ENCODE results near the gene AKAP10. TPM values are rescaled to one million over a fixed set of nuclear protein-coding genes. Genes with fewer than 3 reads are reported as not detected.

AKAP10 gene
- total RNA-seq, 1 donor from 2014 or later, result 26.9 TPM

DNA sequence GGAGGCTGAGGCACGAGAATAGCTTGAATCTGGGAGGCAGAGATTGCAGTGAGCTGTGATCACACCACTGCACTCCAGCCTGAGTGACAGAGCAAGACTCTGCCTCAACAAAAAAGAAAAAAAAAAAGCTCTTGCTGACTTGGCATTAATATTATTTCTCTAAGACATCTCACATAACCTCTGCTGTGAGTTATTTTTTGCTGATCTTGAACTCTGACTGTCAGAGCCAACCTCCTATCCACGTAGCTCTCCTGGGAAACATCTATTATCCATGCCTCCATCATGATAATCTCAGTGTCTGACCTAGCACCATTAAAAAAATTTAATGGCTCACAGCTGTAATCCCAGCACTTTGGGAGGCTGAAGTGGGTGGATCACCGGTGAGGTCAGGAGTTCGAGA, 97.2 kb downstream of the AKAP10 start:
- H3K4me3 Mint-ChIP-seq (ENCODE audit: unreplicated experiment), result no peak overlapping the region
- H3K27me3 Mint-ChIP-seq (ENCODE audit: unreplicated experiment), result no peaks in the 10 kb centered on the region
- no peaks in the 10 kb centered on the region for H3K4me1 Mint-ChIP-seq (ENCODE audit: unreplicated experiment)
- no peak for DNase-seq (ENCODE audit: low spot score)
- H3K9me3 Mint-ChIP-seq (ENCODE audit: unreplicated experiment), result no peaks in the 10 kb centered on the region
- no peak overlapping the region for H3K27ac Mint-ChIP-seq (ENCODE audit: unreplicated experiment)
- H3K36me3 Mint-ChIP-seq (ENCODE audit: low read depth, unreplicated experiment), result no peaks in the 10 kb centered on the region
- TF ChIP-seq, protein P1, sequence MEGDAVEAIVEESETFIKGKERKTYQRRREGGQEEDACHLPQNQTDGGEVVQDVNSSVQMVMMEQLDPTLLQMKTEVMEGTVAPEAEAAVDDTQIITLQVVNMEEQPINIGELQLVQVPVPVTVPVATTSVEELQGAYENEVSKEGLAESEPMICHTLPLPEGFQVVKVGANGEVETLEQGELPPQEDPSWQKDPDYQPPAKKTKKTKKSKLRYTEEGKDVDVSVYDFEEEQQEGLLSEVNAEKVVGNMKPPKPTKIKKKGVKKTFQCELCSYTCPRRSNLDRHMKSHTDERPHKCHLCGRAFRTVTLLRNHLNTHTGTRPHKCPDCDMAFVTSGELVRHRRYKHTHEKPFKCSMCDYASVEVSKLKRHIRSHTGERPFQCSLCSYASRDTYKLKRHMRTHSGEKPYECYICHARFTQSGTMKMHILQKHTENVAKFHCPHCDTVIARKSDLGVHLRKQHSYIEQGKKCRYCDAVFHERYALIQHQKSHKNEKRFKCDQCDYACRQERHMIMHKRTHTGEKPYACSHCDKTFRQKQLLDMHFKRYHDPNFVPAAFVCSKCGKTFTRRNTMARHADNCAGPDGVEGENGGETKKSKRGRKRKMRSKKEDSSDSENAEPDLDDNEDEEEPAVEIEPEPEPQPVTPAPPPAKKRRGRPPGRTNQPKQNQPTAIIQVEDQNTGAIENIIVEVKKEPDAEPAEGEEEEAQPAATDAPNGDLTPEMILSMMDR (IDR thresholded peaks at IDR 0.05; ENCODE audit: unreplicated experiment), result no peak

DNA sequence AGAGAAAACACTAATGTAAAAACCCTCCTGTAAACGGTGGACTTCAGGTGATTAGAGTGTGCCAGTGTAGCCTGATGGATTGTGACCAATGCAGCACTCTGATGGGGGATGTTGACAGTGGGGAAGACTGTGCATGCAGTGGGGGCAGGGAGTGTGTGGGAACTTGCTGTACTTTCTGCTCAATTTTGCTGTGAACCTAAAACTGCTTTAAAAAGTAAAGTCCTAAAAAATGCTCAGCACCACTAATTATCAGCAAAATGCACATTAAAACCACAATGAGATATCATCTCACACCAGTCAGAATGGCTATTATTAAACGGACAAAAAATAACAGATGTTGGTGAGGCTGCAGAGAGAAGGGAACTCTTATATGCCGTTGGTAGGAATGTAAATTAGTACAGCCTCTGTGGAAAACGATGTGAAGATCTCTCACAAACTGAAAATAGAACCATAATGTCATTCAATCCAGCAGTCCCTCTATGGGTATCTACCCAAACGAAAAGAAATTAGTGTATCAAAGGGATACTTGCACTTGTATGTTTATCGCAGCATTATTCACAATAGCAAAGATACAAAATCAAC, 100.2 kb downstream of the AKAP10 start:
- H3K36me3 Mint-ChIP-seq (ENCODE audit: low read depth, unreplicated experiment), result no peaks in the 10 kb centered on the region
- H3K9me3 Mint-ChIP-seq (ENCODE audit: unreplicated experiment), result no peaks in the 10 kb centered on the region
- no peak overlapping the region for H3K27ac Mint-ChIP-seq (ENCODE audit: unreplicated experiment)
- H3K27me3 Mint-ChIP-seq (ENCODE audit: unreplicated experiment), result no peaks in the 10 kb centered on the region
- no peaks in the 10 kb centered on the region for H3K4me1 Mint-ChIP-seq (ENCODE audit: unreplicated experiment)
- TF ChIP-seq, protein P1 (IDR thresholded peaks at IDR 0.05; ENCODE audit: unreplicated experiment), result no peak
- no peak overlapping the region for H3K4me3 Mint-ChIP-seq (ENCODE audit: unreplicated experiment)
- DNase-seq (ENCODE audit: low spot score), result no peak

DNA sequence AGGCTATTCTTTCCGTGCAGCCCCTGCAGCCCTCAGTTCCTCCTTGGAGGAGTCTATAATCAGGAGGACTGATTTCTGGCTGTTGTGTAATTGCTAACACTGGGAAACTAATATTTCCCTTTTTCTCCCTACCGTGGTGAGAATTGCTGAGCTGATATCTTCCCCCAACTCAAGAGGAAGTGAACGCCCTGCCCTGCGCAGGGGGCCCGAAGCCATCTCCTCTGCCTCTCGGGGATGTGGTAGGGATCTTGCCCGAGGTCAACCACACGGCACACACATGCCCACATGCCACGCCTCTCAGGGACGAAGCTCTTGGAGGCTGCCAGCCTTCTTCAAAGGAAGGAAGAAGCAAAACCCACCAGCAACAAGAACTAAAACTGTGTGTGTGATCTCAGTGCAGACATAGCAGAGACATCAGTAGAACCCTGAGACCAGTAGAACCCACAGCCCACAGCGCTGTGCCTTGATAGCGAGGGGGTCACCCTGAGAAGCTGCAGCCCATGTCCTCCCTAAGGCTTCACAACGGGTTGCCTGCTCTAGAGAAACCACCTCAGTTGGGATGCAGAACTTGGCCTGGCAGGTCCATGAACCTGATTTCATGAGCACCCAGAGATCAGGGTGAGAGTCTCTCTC, 101.0 kb downstream of the AKAP10 start:
- Mint-ChIP-seq H3K9me3 (ENCODE audit: unreplicated experiment) (no peaks in the 10 kb centered on the region), H3K36me3 (ENCODE audit: low read depth, unreplicated experiment) (no peaks in the 10 kb centered on the region), H3K27ac (ENCODE audit: unreplicated experiment) (no peak overlapping the region), H3K4me1 (ENCODE audit: unreplicated experiment) (no peaks in the 10 kb centered on the region), H3K4me3 (ENCODE audit: unreplicated experiment) (no peak overlapping the region), H3K27me3 (ENCODE audit: unreplicated experiment) (no peaks in the 10 kb centered on the region)
- TF ChIP-seq, protein P1 (IDR thresholded peaks at IDR 0.05; ENCODE audit: unreplicated experiment), result no peak
- no peak for DNase-seq (ENCODE audit: low spot score)

DNA sequence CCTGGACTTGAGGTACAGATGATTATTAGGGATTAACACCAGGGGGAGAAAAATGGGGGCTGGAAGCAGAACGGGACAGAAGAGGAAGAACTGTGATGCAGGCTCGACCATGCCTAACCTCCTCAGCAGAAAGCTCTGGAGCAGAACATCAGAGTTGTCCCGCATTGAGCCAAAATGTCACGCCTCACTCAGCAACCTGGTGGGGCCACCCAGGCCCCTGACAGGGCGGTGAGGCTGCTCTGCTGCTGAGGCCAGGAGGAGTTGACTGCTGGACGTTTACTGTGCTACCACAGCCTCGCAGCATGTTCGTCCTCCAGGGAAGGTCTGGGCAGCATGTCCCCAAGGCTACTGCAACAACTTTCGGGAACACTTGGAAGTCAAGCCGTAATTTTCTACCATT, 103.4 kb downstream of the AKAP10 start:
- no peaks in the 10 kb centered on the region for H3K36me3 Mint-ChIP-seq (ENCODE audit: low read depth, unreplicated experiment)
- TF ChIP-seq, protein P1 (IDR thresholded peaks at IDR 0.05; ENCODE audit: unreplicated experiment), result no peak
- no peak for DNase-seq (ENCODE audit: low spot score)
- H3K27me3 Mint-ChIP-seq (ENCODE audit: unreplicated experiment), result peaks cover 3% of the 10 kb centered on the region
- H3K9me3 Mint-ChIP-seq (ENCODE audit: unreplicated experiment), result no peaks in the 10 kb centered on the region
- no peak overlapping the region for H3K27ac Mint-ChIP-seq (ENCODE audit: unreplicated experiment)
- no peak overlapping the region for H3K4me3 Mint-ChIP-seq (ENCODE audit: unreplicated experiment)
- no peaks in the 10 kb centered on the region for H3K4me1 Mint-ChIP-seq (ENCODE audit: unreplicated experiment)

DNA sequence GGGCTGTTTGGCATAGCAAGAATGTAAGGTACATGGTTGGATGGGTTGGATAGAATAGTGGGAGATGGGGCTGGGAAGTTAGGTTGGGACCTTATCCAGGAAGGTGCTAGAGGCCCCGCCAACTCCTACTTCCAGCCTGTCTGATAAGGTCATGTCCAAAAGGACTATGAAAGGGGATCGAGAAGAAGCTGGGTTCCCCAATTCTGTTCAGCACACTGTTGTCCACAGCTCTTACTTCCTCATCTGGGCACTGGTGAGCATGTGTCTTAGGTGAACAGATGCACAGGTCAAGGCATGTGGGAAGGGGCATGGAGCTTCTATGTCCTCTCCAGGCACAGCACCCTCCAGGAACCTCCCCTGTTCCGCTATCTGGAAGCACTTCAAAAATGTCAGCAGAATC, 104.3 kb downstream of the AKAP10 start:
- DNase-seq (ENCODE audit: low spot score), result no peak
- Mint-ChIP-seq H3K4me1 (ENCODE audit: unreplicated experiment) (no peaks in the 10 kb centered on the region), H3K36me3 (ENCODE audit: low read depth, unreplicated experiment) (no peaks in the 10 kb centered on the region), H3K4me3 (ENCODE audit: unreplicated experiment) (no peak overlapping the region), H3K9me3 (ENCODE audit: unreplicated experiment) (no peaks in the 10 kb centered on the region), H3K27ac (ENCODE audit: unreplicated experiment) (no peak overlapping the region), H3K27me3 (ENCODE audit: unreplicated experiment) (peaks cover 6% of the 10 kb centered on the region)
- TF ChIP-seq, protein P1 (IDR thresholded peaks at IDR 0.05; ENCODE audit: unreplicated experiment), result no peak

All from endothelial cell (in vitro differentiated cells).